WTC11 (cell line): ENCODE results near the gene CPNE2.

Experiments
- CTCF ChIP-seq: fragments of 200-600 bp; IDR thresholded peaks from 2 replicates; pipeline ENCODE4 v1.8.0; 2022; ENCODE audit warnings: antibody characterized with exemption
- E2F5 ChIP-seq: sonication (generic); formaldehyde crosslinking; IDR thresholded peaks from 2 replicates; pipeline ENCODE4 v1.8.1; 2022; ENCODE audit warnings: mild to moderate bottlenecking, moderate library complexity, missing genetic modification reagents
- ESRRA ChIP-seq: sonication (generic); formaldehyde crosslinking; IDR thresholded peaks from 2 replicates; pipeline ENCODE4 v1.8.1; 2022; ENCODE audit warnings: mild to moderate bottlenecking, missing genetic modification reagents, borderline replicate concordance
- FOXJ3 ChIP-seq: sonication (generic); formaldehyde crosslinking; IDR thresholded peaks from 2 replicates; pipeline ENCODE4 v1.9.0; 2021; ENCODE audit warnings: missing genetic modification reagents, mild to moderate bottlenecking, borderline replicate concordance
- GABPB1 ChIP-seq: sonication (generic); formaldehyde crosslinking; IDR thresholded peaks from 2 replicates; pipeline ENCODE4 v1.8.1; 2023; ENCODE audit warnings: mild to moderate bottlenecking, missing genetic modification reagents
- HMGXB4 ChIP-seq: sonication (generic); formaldehyde crosslinking; IDR thresholded peaks from 2 replicates; pipeline ENCODE4 v1.8.1; 2023; ENCODE audit warnings: mild to moderate bottlenecking, moderate library complexity, missing genetic modification reagents
- JUN ChIP-seq: sonication (generic); formaldehyde crosslinking; IDR thresholded peaks from 2 replicates; pipeline ENCODE4 v1.8.0; 2023; ENCODE audit warnings: mild to moderate bottlenecking, missing genetic modification reagents
- KAT7 ChIP-seq: sonication (generic); formaldehyde crosslinking; IDR thresholded peaks from 2 replicates; pipeline ENCODE4 v1.8.1; 2023; ENCODE audit warnings: missing genetic modification reagents, mild to moderate bottlenecking, borderline replicate concordance
- SP1 ChIP-seq: sonication (generic); formaldehyde crosslinking; conservative IDR thresholded peaks from 2 replicates; pipeline ENCODE4 v1.8.1; 2022; ENCODE audit warnings: missing genetic modification reagents
- TEAD4 ChIP-seq: sonication (generic); formaldehyde crosslinking; IDR thresholded peaks from 2 replicates; pipeline ENCODE4 v1.8.0; 2022; ENCODE audit warnings: mild to moderate bottlenecking, missing genetic modification reagents

GRCh38 chr16:57081744-57082143 lies 10.6 kb upstream of the CPNE2 start:
- TF ChIP-seq CTCF (no peak), E2F5 (CRISPR knock-in tag) (no peak), KAT7 (no peak), TEAD4 (CRISPR knock-in tag) (no peak), JUN (CRISPR knock-in tag) (no peak), SP1 (no peak), FOXJ3 (CRISPR knock-in tag) (no peak), GABPB1 (CRISPR knock-in tag) (no peak), ESRRA (CRISPR knock-in tag) (no peak), HMGXB4 (no peak)
